ENCODE results near the gene OSBPL2. TPM values are rescaled to one million over a fixed set of nuclear protein-coding genes. Genes with fewer than 3 reads are reported as not detected.

OSBPL2 gene
- total and polyA plus RNA-seq, 7 donors, result 27.0 to 36.8 (median 31.7) TPM

DNA sequence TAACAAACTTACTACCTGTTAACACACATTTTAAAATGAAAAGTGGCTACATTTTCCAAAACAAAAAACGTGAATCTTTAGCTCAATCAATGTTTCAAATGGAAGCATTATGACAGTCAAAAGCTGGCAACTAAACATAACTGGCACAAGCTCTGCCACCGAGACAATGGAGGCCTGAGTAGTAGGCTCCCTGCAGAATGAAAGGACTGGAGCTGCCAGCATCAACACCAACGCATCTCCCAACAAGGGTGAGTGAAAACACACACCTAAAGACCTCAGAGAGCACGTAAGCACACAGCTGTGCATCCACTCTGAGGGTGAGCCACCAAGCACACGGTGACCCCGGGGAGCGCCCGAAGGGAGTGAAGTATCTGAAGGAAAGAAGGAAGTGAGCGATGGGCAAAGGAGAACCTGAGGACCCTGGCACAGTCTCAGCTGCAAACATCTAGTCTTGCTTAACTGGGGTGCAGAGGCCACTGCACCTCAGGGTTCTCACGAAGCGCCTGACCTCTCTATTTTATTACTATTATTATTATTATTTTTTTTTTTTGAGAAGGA, 62.9 kb downstream of the OSBPL2 start:
- Histone ChIP-seq H3K4me3 (no peak overlapping the region), H3K27ac (peak overlapping the region in 2 of 4 donors; percentile 97 to 99), H3K27me3 (no peaks in the 10 kb centered on the region), H3K36me3 (peaks cover 2 to 25% (median 8%) of the 10 kb centered on the region in 4 donors), H3K4me1 (peaks cover 0 to 34% (median 30%) of the 10 kb centered on the region in 4 donors), H3K9me3 (no peaks in the 10 kb centered on the region)
- 86 to 89% methylated on average over 11 of the region's 11 CpGs for WGBS, 2 donors
- DNase-seq, result no peak
- intact Hi-C loops (cut with DNase I), result loop anchor here (5.0 kb wide), 1 partner anchor 196 kb away; no protein-coding TSS in a partner anchor
- TF ChIP-seq POLR2AphosphoS5 (IDR thresholded peaks at IDR 0.05) (no peak), EP300 (IDR thresholded peaks at IDR 0.05) (no peak), POLR2A (IDR thresholded peaks at IDR 0.05) (no peak)
- TF ChIP-seq, protein P1, sequence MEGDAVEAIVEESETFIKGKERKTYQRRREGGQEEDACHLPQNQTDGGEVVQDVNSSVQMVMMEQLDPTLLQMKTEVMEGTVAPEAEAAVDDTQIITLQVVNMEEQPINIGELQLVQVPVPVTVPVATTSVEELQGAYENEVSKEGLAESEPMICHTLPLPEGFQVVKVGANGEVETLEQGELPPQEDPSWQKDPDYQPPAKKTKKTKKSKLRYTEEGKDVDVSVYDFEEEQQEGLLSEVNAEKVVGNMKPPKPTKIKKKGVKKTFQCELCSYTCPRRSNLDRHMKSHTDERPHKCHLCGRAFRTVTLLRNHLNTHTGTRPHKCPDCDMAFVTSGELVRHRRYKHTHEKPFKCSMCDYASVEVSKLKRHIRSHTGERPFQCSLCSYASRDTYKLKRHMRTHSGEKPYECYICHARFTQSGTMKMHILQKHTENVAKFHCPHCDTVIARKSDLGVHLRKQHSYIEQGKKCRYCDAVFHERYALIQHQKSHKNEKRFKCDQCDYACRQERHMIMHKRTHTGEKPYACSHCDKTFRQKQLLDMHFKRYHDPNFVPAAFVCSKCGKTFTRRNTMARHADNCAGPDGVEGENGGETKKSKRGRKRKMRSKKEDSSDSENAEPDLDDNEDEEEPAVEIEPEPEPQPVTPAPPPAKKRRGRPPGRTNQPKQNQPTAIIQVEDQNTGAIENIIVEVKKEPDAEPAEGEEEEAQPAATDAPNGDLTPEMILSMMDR (IDR thresholded peaks at IDR 0.05), result no peak

- peak; percentile 97 for DNase-seq
- Histone ChIP-seq H3K27ac (peak overlapping the region; percentile 93 to 99 (median 97)), H3K4me1 (peaks cover 0 to 41% (median 30%) of the 10 kb centered on the region in 4 donors), H3K36me3 (peaks cover 9 to 27% (median 12%) of the 10 kb centered on the region in 4 donors), H3K4me3 (peak overlapping the region; percentile 54 to 99 (median 76)), H3K27me3 (no peaks in the 10 kb centered on the region), H3K9me3 (no peaks in the 10 kb centered on the region)
- TF ChIP-seq, protein P1 (IDR thresholded peaks at IDR 0.05), result peak; percentile 74 to 92 (median 88)
- TF ChIP-seq POLR2A (IDR thresholded peaks at IDR 0.05) (no peak), POLR2AphosphoS5 (IDR thresholded peaks at IDR 0.05) (peak; percentile 53 to 74 (median 72))
- intact Hi-C loops (cut with DNase I), result loop anchor here (1.0 to 5.0 kb wide), 4 partner anchors 75 to 195 kb away; partner anchors contain the start of gene CABLES2
- WGBS, 2 donors, result 1 to 3% methylated on average over 24 of the region's 24 CpGs
Measured at GRCh38 chr20:62301773-62302340, 63.5 kb downstream of the OSBPL2 start.

DNA sequence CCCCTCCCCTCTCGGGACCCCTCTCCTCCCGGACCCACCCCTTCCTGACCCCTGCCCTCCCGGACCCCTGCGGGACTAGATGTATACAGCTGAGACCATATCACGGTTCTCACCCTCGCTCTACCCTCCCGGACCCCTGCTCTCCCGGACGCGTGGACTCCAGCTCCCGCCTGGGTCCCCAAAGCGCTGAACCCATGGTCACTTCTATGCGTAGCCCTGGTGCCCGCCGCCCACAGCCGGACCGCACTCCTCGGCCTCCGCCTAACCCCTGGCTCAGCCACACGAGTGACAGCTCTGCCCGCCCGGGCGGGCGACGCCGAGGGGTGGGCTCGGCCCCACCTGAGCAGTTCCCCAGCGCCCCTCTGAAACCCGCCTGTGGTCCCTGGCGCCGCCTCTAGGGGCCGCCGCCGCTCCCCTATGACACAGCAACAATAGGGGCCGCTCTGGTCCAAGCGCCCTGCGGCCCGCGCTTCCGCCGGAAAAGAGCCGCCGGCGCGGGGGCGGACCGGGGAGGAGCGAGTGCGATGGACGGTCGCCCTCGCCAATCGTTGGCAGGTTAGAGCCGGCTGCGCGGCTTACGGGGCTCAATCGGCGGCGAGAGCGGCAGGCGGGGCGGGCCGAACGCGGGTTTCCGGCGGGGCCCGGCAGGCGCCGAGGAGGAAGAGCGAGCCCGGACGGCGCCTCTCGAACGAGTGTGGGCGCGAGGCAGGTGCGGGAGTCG, 64.2 kb downstream of the OSBPL2 start, which contains the start of gene ADRM1:
Gene ADRM1 (plus strand): TSS at position 657 of the 721 bp plus-strand sequence. CDS start 572 bp downstream, outside the sequence.
- Histone ChIP-seq H3K9me3 (no peaks in the 10 kb centered on the region), H3K4me3 (peak within 1 kb of the TSS; percentile 57 to 99 (median 76)), H3K36me3 (peaks cover 15 to 33% (median 17%) of the 10 kb centered on the region in 4 donors), H3K4me1 (peaks cover 0 to 41% (median 30%) of the 10 kb centered on the region in 4 donors), H3K27me3 (no peaks in the 10 kb centered on the region), H3K27ac (peak within 1 kb of the TSS; percentile 93 to 99 (median 97))
- TF ChIP-seq POLR2AphosphoS5 (IDR thresholded peaks at IDR 0.05) (peak; percentile 61 to 96 (median 88)), POLR2A (IDR thresholded peaks at IDR 0.05) (peak; percentile 19 to 40), EP300 (IDR thresholded peaks at IDR 0.05) (no peak)
- TF ChIP-seq, protein P1 (IDR thresholded peaks at IDR 0.05), result peak; percentile 92 to 98 (median 96)
- intact Hi-C loops (cut with DNase I), result loop anchor here (1.0 to 5.0 kb wide), 4 partner anchors 74 to 195 kb away; partner anchors contain the start of gene CABLES2
- WGBS, 2 donors, result 1% methylated on average over 81 of the region's 81 CpGs
- DNase-seq, result peak; percentile 97

DNA sequence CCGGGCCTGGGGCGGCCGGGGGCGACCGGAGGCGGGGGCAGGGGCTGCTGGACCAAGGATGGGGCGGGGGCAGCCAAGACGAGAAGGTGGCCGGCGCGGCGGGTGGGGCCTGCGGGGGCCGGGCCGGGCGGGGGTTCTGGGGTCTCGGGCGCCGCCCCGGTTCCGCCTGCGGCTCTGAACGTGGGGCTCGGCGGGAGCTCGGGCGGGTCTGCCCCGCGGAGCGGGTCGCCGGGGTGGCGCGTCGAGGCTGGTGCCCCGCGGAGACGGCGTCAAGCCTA, 64.7 kb downstream of the OSBPL2 start:
- H3K9me3 ChIP-seq, result no peaks in the 10 kb centered on the region
- H3K27ac ChIP-seq, result peak overlapping the region; percentile 93 to 99 (median 97)
- WGBS, 2 donors, result 1% methylated on average over 39 of the region's 39 CpGs
- no peak for DNase-seq
- H3K36me3 ChIP-seq, result peaks cover 20 to 38% (median 22%) of the 10 kb centered on the region in 4 donors
- no peaks in the 10 kb centered on the region for H3K27me3 ChIP-seq
- peaks cover 0 to 46% (median 30%) of the 10 kb centered on the region in 4 donors for H3K4me1 ChIP-seq
- no peak for TF ChIP-seq EP300 (IDR thresholded peaks at IDR 0.05)
- H3K4me3 ChIP-seq, result peak overlapping the region; percentile 57 to 99 (median 76)
- intact Hi-C loops (cut with DNase I), result loop anchor here (2.0 to 5.0 kb wide), 2 partner anchors 74 to 194 kb away; no protein-coding TSS in a partner anchor
